ENCODE data around the gene HTT. TPM values are rescaled to one million over a fixed set of nuclear protein-coding genes. Genes with fewer than 3 reads are reported as not detected.
A peak's percentile ranks its signal among the peaks of the same experiment; 100 is the strongest.

Gene HTT
- total and polyA plus RNA-seq, 2 of the 13 experiments (the other 11 are each of a cell fraction or from before 2014, with no cell fraction given), result 17.5 to 19.5 TPM

- TF ChIP-seq GRHL1 (CRISPR knock-in tag; conservative IDR thresholded peaks at IDR 0.05), result no peak
- no peak for TF ChIP-seq AFF4 (CRISPR knock-in tag; IDR thresholded peaks at IDR 0.05)
- TF ChIP-seq FOXJ3 (CRISPR knock-in tag; IDR thresholded peaks at IDR 0.05; ENCODE audit: borderline replicate concordance), result peak; percentile 31; the same call in 1 of the 2 replicates
- peak; percentile 79; the same call in 1 of the 2 replicates for TF ChIP-seq ZNF292 (CRISPR knock-in tag; IDR thresholded peaks at IDR 0.05; ENCODE audit: borderline replicate concordance, low read depth)
- peak; percentile 81 for TF ChIP-seq XRCC5 (optimal IDR thresholded peaks at IDR 0.05; ENCODE audit: low read length)
- TF ChIP-seq ARNT (IDR thresholded peaks at IDR 0.05), result no peak
- TF ChIP-seq ZNF614 (CRISPR knock-in tag; IDR thresholded peaks at IDR 0.05; ENCODE audit: borderline replicate concordance), result 0 out of 2 replicates have a peak, but pooled peaks have one; percentile 40
- TF ChIP-seq ZBTB49 (CRISPR knock-in tag; IDR thresholded peaks at IDR 0.05; ENCODE audit: borderline replicate concordance), result no peak
- TF ChIP-seq ZNF557 (CRISPR knock-in tag; IDR thresholded peaks at IDR 0.05), result no peak
- no peak for TF ChIP-seq RAD51 (IDR thresholded peaks at IDR 0.05; ENCODE audit: borderline replicate concordance)
- TF ChIP-seq FOXP1 (IDR thresholded peaks at IDR 0.05), result no peak
- peak; percentile 36; the same call in 1 of the 2 replicates for TF ChIP-seq FOXP1 (CRISPR knock-in tag; IDR thresholded peaks at IDR 0.05)
- peak; percentile 73; the same call in 1 of the 2 replicates for TF ChIP-seq KMT2A (CRISPR knock-in tag; IDR thresholded peaks at IDR 0.05)
- TF ChIP-seq POGZ (CRISPR knock-in tag; IDR thresholded peaks at IDR 0.05), result peak; percentile 91
- no peak for TF ChIP-seq ZNF747 (CRISPR knock-in tag; IDR thresholded peaks at IDR 0.05; ENCODE audit: borderline replicate concordance)
- no peak for TF ChIP-seq SMAD1 (CRISPR knock-in tag; IDR thresholded peaks at IDR 0.05; ENCODE audit: borderline replicate concordance, low read depth)
- peak; percentile 94 for TF ChIP-seq SALL1 (CRISPR knock-in tag; IDR thresholded peaks at IDR 0.05)
- no peak for TF ChIP-seq ZNF740 (CRISPR knock-in tag; IDR thresholded peaks at IDR 0.05)
- TF ChIP-seq ZNF251 (CRISPR knock-in tag; IDR thresholded peaks at IDR 0.05), result no peak
- no peak for TF ChIP-seq ZNF225 (CRISPR knock-in tag; IDR thresholded peaks at IDR 0.05)
- no peak for TF ChIP-seq ZNF33B (CRISPR knock-in tag; IDR thresholded peaks at IDR 0.05)
- TF ChIP-seq ZNF710 (CRISPR knock-in tag; IDR thresholded peaks at IDR 0.05; ENCODE audit: borderline replicate concordance), result peak; percentile 71; the same call in 1 of the 2 replicates
Observed at GRCh38 chr4:3205995-3206394, 131.5 kb downstream of the HTT start (continued).

Measured in HepG2 (cell line).